K562 (cell line): ENCODE measurements around the gene RBM20. TPM values are rescaled to one million over a fixed set of nuclear protein-coding genes. Genes with fewer than 3 reads are reported as not detected.

Experiments
- ATAC-seq: fragments of 200-7000 bp; cut with Tn5 transposase; 3 replicates; pipeline ENCODE4 v1.9.1; 2020; ENCODE audit warnings: moderate library complexity
- BruUV-seq: library from RNA; stranded (reverse); fragments of 400-500 nt; replicated peaks from 2 replicates; lab custom pipeline; 2021; lab: Mats Ljungman, UMichigan
- CTCF ChIA-PET: fragments of 300-600 bp; formaldehyde crosslinking; extraction: SDS; loops from one replicate; lab custom pipeline; 2021; ENCODE audit warnings: low intra/inter-chr PET ratio; lab: Yijun Ruan, JAX
- POLR2A ChIA-PET: fragments of 300-600, 350-650 bp; sonication (Branson Sonifier 250); formaldehyde crosslinking; extraction: SDS; loops from one replicate; lab custom pipeline; 2021; ENCODE audit warnings: antibody characterized with exemption, inconsistent platforms; lab: Yijun Ruan, JAX
- DNase-seq, 4 experiments: peaks; one replicate each; pipeline versions ENCODE4 v3.0.0 to v3.0.0-alpha.2; 2011 to 2018; ENCODE audit warnings: low spot score in 3 of 4, mixed read lengths in 3 of 4; ENCODE audit errors: extremely low read depth in 1 of 4
- FAIRE-seq: peaks from 2 replicates; lab custom pipeline; 2011; peaks lifted over from hg19 to GRCh38; lab: Jason Lieb, UNC
- H2AFZ ChIP-seq: 2 replicates; pipeline ENCODE4 v1.6.0; 2011; ENCODE audit warnings: low read depth, low read length, control low read depth, inconsistent platforms
- H3K27ac ChIP-seq: fragments of 200-600 bp; 3 replicates; pipeline ENCODE4 v1.8.0; 2011; ENCODE audit warnings: low read depth, mild to moderate bottlenecking, control low read depth, inconsistent platforms, low read length, moderate library complexity, mixed read lengths; ENCODE audit errors: extremely low read depth
- H3K27me3 ChIP-seq, 2 experiments: fragments of 300-600 bp in 1 of 2; 2 replicates in 1 of 2; 3 replicates in 1 of 2; pipeline versions ENCODE4 v1.6.0 to v1.8.0; 2011; ENCODE audit warnings: inconsistent platforms in 2 of 2, low read length in 2 of 2, mild to moderate bottlenecking in 1 of 2, mixed read lengths in 1 of 2, moderate library complexity in 1 of 2; ENCODE audit not compliant: control insufficient read depth in 2 of 2, insufficient read depth in 2 of 2
- H3K36me3 ChIP-seq: fragments of 300-600 bp; 3 replicates; pipeline ENCODE4 v1.8.0; 2011; ENCODE audit warnings: mild to moderate bottlenecking, low read length, inconsistent platforms; ENCODE audit not compliant: control insufficient read depth, insufficient read depth
- H3K4me1 ChIP-seq, 2 experiments: fragments of 200-600 bp in 1 of 2; replicated peaks in 1 of 2; 2 replicates in 1 of 2; 3 replicates in 1 of 2; pipeline versions ENCODE4 v1.5.1 to v1.8.0; 2011; ENCODE audit warnings: inconsistent platforms in 2 of 2, low read length in 2 of 2, mild to moderate bottlenecking in 1 of 2, mixed read lengths in 1 of 2, moderate library complexity in 1 of 2; ENCODE audit not compliant: control insufficient read depth in 2 of 2, insufficient read depth in 2 of 2
- H3K4me2 ChIP-seq: 2 replicates; pipeline ENCODE4 v1.6.1; 2011; ENCODE audit warnings: low read length, control low read depth, inconsistent platforms, mixed read lengths; ENCODE audit not compliant: insufficient read depth
- H3K4me3 ChIP-seq: fragments of 200-600 bp; sonication (generic), shearing (Covaris generic); 2 replicates; pipeline ENCODE4 v1.5.1; 2016; ENCODE audit warnings: control low read depth, inconsistent platforms
- H3K79me2 ChIP-seq: fragments of 200-600 bp; 3 replicates; pipeline ENCODE4 v1.8.0; 2011; ENCODE audit warnings: low read length, inconsistent platforms; ENCODE audit not compliant: control insufficient read depth, insufficient read depth
- H3K9ac ChIP-seq, 2 experiments: 2 replicates each; pipeline versions ENCODE4 v1.6.0 to v1.6.1; 2011; ENCODE audit warnings: low read depth in 2 of 2, low read length in 2 of 2, control low read depth in 1 of 2, inconsistent platforms in 1 of 2, mild to moderate bottlenecking in 1 of 2, mixed read lengths in 1 of 2; ENCODE audit not compliant: insufficient read depth in 1 of 2
- H3K9me1 ChIP-seq: one replicate; pipeline ENCODE4 v1.6.0; 2011; ENCODE audit warnings: inconsistent platforms, mild to moderate bottlenecking, low read length, moderate library complexity; ENCODE audit not compliant: control insufficient read depth, insufficient read depth
- H3K9me3 ChIP-seq: replicated peaks from 2 replicates; pipeline ENCODE4 v1.5.1; 2011; ENCODE audit warnings: low read depth, low read length, inconsistent platforms; ENCODE audit not compliant: control insufficient read depth, insufficient read depth
- H4K20me1 ChIP-seq: replicated peaks from 2 replicates; pipeline ENCODE4 v1.6.1; 2011; ENCODE audit warnings: low read length, inconsistent platforms, mixed read lengths; ENCODE audit not compliant: control insufficient read depth, insufficient read depth
- HNRNPLL ChIP-seq: fragments of 200-400 bp; formaldehyde crosslinking; IDR thresholded peaks from 2 replicates; pipeline ENCODE4 v1.6.1; 2017; ENCODE audit warnings: low read length, low read depth, mild to moderate bottlenecking; ENCODE audit not compliant: poor library complexity, severe bottlenecking
- MCM3 ChIP-seq: fragments of 450-650 bp; IDR thresholded peaks from 2 replicates; pipeline ENCODE4 v1.6.1; 2016
- ZBTB43 ChIP-seq: sonication (generic); formaldehyde crosslinking; IDR thresholded peaks from 2 replicates; pipeline ENCODE4 v1.8.0; 2023; ENCODE audit warnings: mild to moderate bottlenecking, missing genetic modification reagents
- ZBTB49 ChIP-seq: sonication (generic); formaldehyde crosslinking; IDR thresholded peaks from 2 replicates; pipeline ENCODE4 v1.8.0; 2022; ENCODE audit warnings: missing genetic modification reagents, mild to moderate bottlenecking, borderline replicate concordance
- ZBTB5 ChIP-seq: fragments of 450-650 bp; IDR thresholded peaks from 2 replicates; pipeline ENCODE4 v1.6.1; 2017; ENCODE audit warnings: antibody characterized with exemption
- WGBS: fragments of 100-300 bp; shearing (Covaris generic); methylation state at CpG from one replicate; pipeline ENCODE4 v1.1.6; 2016; ENCODE audit warnings: low coverage, mixed read lengths; ENCODE audit not compliant: insufficient coverage; ENCODE audit errors: missing lambda C conversion rate; 5-methylcytosine and 5-hydroxymethylcytosine counted together
- in situ Hi-C: fragments of 300-500 bp; cut with MboI; formaldehyde crosslinking; loops from 4 replicates; pipeline ENCODE4 v1.15.0; 2018; ENCODE audit warnings: inconsistent platforms, mixed read lengths
- intact Hi-C: fragments of 100-400 bp; cut with micrococcal nuclease; formaldehyde crosslinking; loops from 2 replicates; pipeline ENCODE4 v1.14.2; 2022
- polyA plus RNA-seq, 8 experiments: library from polyadenylated mRNA; depleted of rRNA in 4 of 8; stranded (reverse) in 5 of 8; unstranded in 3 of 8; fragments of >200 nt; fragmentation: Nextera tagmentation in 2 of 8; fragmentation: Illumina TruSeq in 1 of 8; extraction: Ambion mirVana in 2 of 8; extraction: Trizol in 1 of 8; gene quantifications; 2 replicates each; pipeline versions ENCODE4 v1.2.1 to v1.2.3, GENCODE V29; 2011 to 2014; ENCODE audit warnings: inconsistent platforms in 1 of 8, missing spikeins in 1 of 8
- total RNA-seq, 7 experiments: library from RNA; depleted of rRNA in 6 of 7; stranded (reverse); fragments of >200 nt in 6 of 7; fragmentation: Illumina TruSeq in 2 of 7; extraction: Trizol in 2 of 7; gene quantifications; 2 replicates each; pipeline versions ENCODE4 v1.2.1 to v1.2.3, GENCODE V29; 2011 to 2021; ENCODE audit warnings: low replicate concordance in 1 of 7

RBM20 gene
- total and polyA plus RNA-seq, 9 of the 15 experiments (the other 6 are each of a cell fraction or from before 2014, with no cell fraction given): 0.63 to 5.7 (median 3.2) TPM

- Histone ChIP-seq H3K4me3 (no peak overlapping the region), H3K27ac (no peak overlapping the region), H3K9me3 (no peaks in the 10 kb centered on the region), H2AFZ (no peak overlapping the region), H3K9ac (no peak overlapping the region), H3K9me1 (no peaks in the 10 kb centered on the region), H3K27me3 (no peaks in the 10 kb centered on the region), H3K4me1 (peaks cover 0 to 4% of the 10 kb centered on the region in 2 experiments; a peak in 3 of 5 replicates), H3K79me2 (no peaks in the 10 kb centered on the region), H3K36me3 (peaks cover 15% of the 10 kb centered on the region), H3K4me2 (no peak overlapping the region), H4K20me1 (no peaks in the 10 kb centered on the region)
- ChIA-PET CTCF (no interaction called here), POLR2A (no interaction called here)
- DNase-seq (no peak), ATAC-seq (no peak), FAIRE-seq (no peak)
- no peak for TF ChIP-seq ZBTB49 (CRISPR knock-in tag)
- no peak for TF ChIP-seq HNRNPLL
- no peak for TF ChIP-seq MCM3
- no peak for TF ChIP-seq ZBTB43 (CRISPR knock-in tag)
- TF ChIP-seq ZBTB5: no peak
- intact Hi-C loops: no loop called here
- 92% methylated on average over 8 of the region's 9 CpGs for WGBS
- no TSS peak for BruUV-seq
- in situ Hi-C loops: loop anchor here (25.0 kb wide), 1 partner anchor 269 kb away; no protein-coding TSS in a partner anchor
Observed at GRCh38 chr10:110881247-110881646, 237.1 kb downstream of the RBM20 start.
